Endothelial cell of umbilical vein (primary cell): ENCODE measurements around the gene DHX34. TPM values are rescaled to one million over a fixed set of nuclear protein-coding genes. Genes with fewer than 3 reads are reported as not detected.

Experiments used
- BruUV-seq: library from RNA; stranded (reverse); fragments of 400-500 nt; replicated peaks from 2 replicates; lab custom pipeline; 2021; lab: Mats Ljungman, UMichigan
- CTCF ChIA-PET: fragments of 300-600, 350-600 bp; sonication (Branson Sonifier 250); formaldehyde crosslinking; loops from one replicate; lab custom pipeline; 2021; ENCODE audit warnings: antibody characterized with exemption, inconsistent platforms; lab: Charles Lee
- POLR2A ChIA-PET: fragments of 300-600, 350-600 bp; sonication (Branson Sonifier 250); formaldehyde crosslinking; loops from one replicate; lab custom pipeline; 2021; ENCODE audit warnings: antibody characterized with exemption, inconsistent platforms; lab: Charles Lee
- DNase-seq: peaks from one replicate; pipeline ENCODE4 v3.0.0-alpha.2; 2011; ENCODE audit warnings: low read depth, low spot score
- FAIRE-seq: peaks from 2 replicates; lab custom pipeline; 2011; peaks lifted over from hg19 to GRCh38; lab: Jason Lieb, UNC
- H2AFZ ChIP-seq: 2 replicates; pipeline ENCODE4 v1.6.0; 2012; ENCODE audit warnings: low read depth, low read length, control low read depth, inconsistent platforms
- H3K27ac ChIP-seq: 2 replicates; pipeline ENCODE4 v1.5.1; 2011; ENCODE audit warnings: low read depth, mild to moderate bottlenecking, control low read depth, low read length, moderate library complexity; ENCODE audit not compliant: insufficient read depth
- H3K27me3 ChIP-seq, 2 experiments: 2 replicates each; pipeline versions ENCODE4 v1.6.0 to v1.6.1; 2011; ENCODE audit warnings: low read length in 2 of 2, mixed read lengths in 1 of 2; ENCODE audit not compliant: control insufficient read depth in 2 of 2, insufficient read depth in 2 of 2
- H3K36me3 ChIP-seq, 2 experiments: 2 replicates in 1 of 2; 3 replicates in 1 of 2; pipeline ENCODE4 v1.5.1; 2011; ENCODE audit warnings: low read length in 2 of 2, mild to moderate bottlenecking in 1 of 2, moderate library complexity in 1 of 2; ENCODE audit not compliant: control insufficient read depth in 2 of 2, insufficient read depth in 2 of 2; ENCODE audit errors: extremely low read depth in 1 of 2
- H3K4me1 ChIP-seq: 3 replicates; pipeline ENCODE4 v1.5.1; 2011; ENCODE audit warnings: mild to moderate bottlenecking, low read length; ENCODE audit not compliant: control insufficient read depth, insufficient read depth; ENCODE audit errors: extremely low read depth
- H3K4me2 ChIP-seq: 2 replicates; pipeline ENCODE4 v1.6.1; 2011; ENCODE audit warnings: low read length, control low read depth, mixed read lengths; ENCODE audit not compliant: insufficient read depth
- H3K4me3 ChIP-seq, 3 experiments: fragments of 200-600 bp in 1 of 3; sonication (generic), shearing (Covaris generic) in 1 of 3; replicated peaks in 1 of 3; 2 replicates each; pipeline ENCODE4 v1.5.1; 2011 to 2016; ENCODE audit warnings: control low read depth in 3 of 3, low read length in 3 of 3, mild to moderate bottlenecking in 2 of 3, inconsistent platforms in 1 of 3, low read depth in 1 of 3, moderate library complexity in 1 of 3; ENCODE audit not compliant: insufficient read depth in 1 of 3
- H3K79me2 ChIP-seq: 2 replicates; pipeline ENCODE4 v1.6.0; 2012; ENCODE audit warnings: low read length, inconsistent platforms; ENCODE audit not compliant: control insufficient read depth, insufficient read depth
- H3K9ac ChIP-seq: replicated peaks from 2 replicates; pipeline ENCODE3; 2011; ENCODE audit warnings: low read length, control low read depth; ENCODE audit not compliant: insufficient read depth; ENCODE audit errors: extremely low read depth
- H3K9me1 ChIP-seq: replicated peaks from 3 replicates; pipeline ENCODE4 v1.6.0; 2011; ENCODE audit warnings: mild to moderate bottlenecking, low read length; ENCODE audit not compliant: control insufficient read depth, insufficient read depth; ENCODE audit errors: extremely low read depth
- H3K9me3 ChIP-seq: replicated peaks from 2 replicates; pipeline ENCODE4 v1.5.1; 2012; ENCODE audit warnings: low read length, inconsistent platforms; ENCODE audit not compliant: control insufficient read depth, insufficient read depth
- H4K20me1 ChIP-seq: replicated peaks from 2 replicates; pipeline ENCODE3; 2011; ENCODE audit warnings: mild to moderate bottlenecking, low read length; ENCODE audit not compliant: control insufficient read depth, insufficient read depth; ENCODE audit errors: extremely low read depth
- EZH2 ChIP-seq: IDR thresholded peaks from 2 replicates; pipeline ENCODE4 v1.6.1; 2012; ENCODE audit warnings: borderline replicate concordance, low read depth, mild to moderate bottlenecking, moderate library complexity, low read length, inconsistent platforms; ENCODE audit not compliant: severe bottlenecking
- FOS ChIP-seq: IDR thresholded peaks from 2 replicates; pipeline ENCODE4 v1.6.1; 2011; ENCODE audit warnings: mild to moderate bottlenecking, low read length, moderate library complexity, borderline replicate concordance; ENCODE audit not compliant: insufficient read depth
- GATA2 ChIP-seq: IDR thresholded peaks from 2 replicates; pipeline ENCODE4 v1.7.0; 2011; ENCODE audit warnings: low read depth, mild to moderate bottlenecking, moderate library complexity, mixed read lengths, low read length; ENCODE audit not compliant: insufficient read length, insufficient read depth
- JUN ChIP-seq: IDR thresholded peaks from 2 replicates; pipeline ENCODE4 v1.6.1; 2011; ENCODE audit warnings: borderline replicate concordance, low read depth; ENCODE audit not compliant: insufficient read length, insufficient read depth
- MYC ChIP-seq: IDR thresholded peaks from one replicate; pipeline ENCODE4 v1.6.1; 2011; ENCODE audit warnings: mild to moderate bottlenecking, low read depth, low read length
- POLR2A ChIP-seq: IDR thresholded peaks from 2 replicates; pipeline ENCODE4 v1.6.1; 2012; ENCODE audit warnings: low read depth, mild to moderate bottlenecking, control low read depth, low read length
- POLR2AphosphoS5 ChIP-seq: IDR thresholded peaks from 2 replicates; pipeline ENCODE4 v1.6.1; 2012; ENCODE audit warnings: low read depth, mild to moderate bottlenecking, control low read depth, low read length, moderate library complexity; ENCODE audit not compliant: insufficient read depth
- dilution Hi-C: fragments of 300-500 bp; cut with MboI; formaldehyde crosslinking; loops from one replicate; pipeline ENCODE4 v1.15.0; 2019; ENCODE audit warnings: low sequenced_read_pairs; ENCODE audit not compliant: extremely low pct_ligation_motif_present
- intact Hi-C: fragments of 100-400 bp; cut with micrococcal nuclease; formaldehyde crosslinking; loops from one replicate; pipeline ENCODE4 v1.10.0; 2022
- polyA plus RNA-seq, 4 experiments: library from polyadenylated mRNA; depleted of rRNA in 3 of 4; stranded (reverse) in 3 of 4; unstranded in 1 of 4; fragments of >200 nt; gene quantifications; 2 replicates each; pipeline versions ENCODE4 v1.2.1 to v1.2.3, GENCODE V29; 2011 to 2012; ENCODE audit warnings: missing spikeins in 1 of 4
- total RNA-seq: library from RNA; stranded (reverse); gene quantifications from 2 replicates; pipeline ENCODE4 v1.2.3, GENCODE V29; 2021
- TF ChIP-seq, protein P1 (sequence below), 2 donors: IDR thresholded peaks; 1 replicate in 1 of 2; 2 replicates in 1 of 2; pipeline ENCODE4 v1.5.1; 2011; ENCODE audit warnings: low read length in 2 of 2, mild to moderate bottlenecking in 2 of 2, moderate library complexity in 2 of 2, control low read depth in 1 of 2, inconsistent platforms in 1 of 2, low read depth in 1 of 2; ENCODE audit not compliant: insufficient read depth in 1 of 2; ENCODE audit errors: extremely low read depth in 1 of 2
- TF ChIP-seq, protein P2 (sequence below): IDR thresholded peaks from 2 replicates; pipeline ENCODE4 v1.6.1; 2011; ENCODE audit not compliant: insufficient read depth, insufficient read length

The DHX34 gene
- total and polyA plus RNA-seq, 2 donors (not counting 3 experiments of a cell fraction or from before 2014, with no cell fraction given) = 12.8 to 20.7 TPM

DNA sequence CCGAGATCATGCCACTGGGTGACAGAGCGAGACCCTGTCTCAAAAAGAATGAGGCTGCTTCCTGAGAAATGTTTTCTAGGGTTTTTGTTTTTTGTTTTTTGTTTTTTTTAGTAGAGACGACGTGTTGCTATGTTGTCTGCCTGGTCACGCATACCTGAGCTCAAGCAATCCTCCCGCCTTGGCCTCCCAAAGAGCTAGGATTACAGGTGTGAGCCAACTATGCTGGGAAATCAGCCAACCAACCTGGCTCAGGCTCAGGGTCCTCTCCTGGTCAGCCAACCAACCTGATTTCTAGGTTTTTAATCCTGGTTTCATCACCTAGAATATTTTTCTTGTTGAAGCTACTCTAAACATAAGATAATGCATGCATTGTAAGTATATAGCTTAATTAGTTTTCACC, 7.8 kb downstream of the DHX34 start:
- Histone ChIP-seq H3K9me1 (no peaks in the 10 kb centered on the region), H3K27ac (no peak overlapping the region), H3K79me2 (peaks cover 17% of the 10 kb centered on the region), H3K4me1 (no peaks in the 10 kb centered on the region), H3K4me3 (no peak overlapping the region), H3K9me3 (no peaks in the 10 kb centered on the region), H2AFZ (no peak overlapping the region), H3K9ac (no peak overlapping the region), H3K36me3 (peaks cover 17 to 42% of the 10 kb centered on the region in 2 experiments), H3K4me2 (no peak overlapping the region), H3K27me3 (no peaks in the 10 kb centered on the region), H4K20me1 (no peaks in the 10 kb centered on the region)
- no TSS peak for BruUV-seq
- ChIA-PET CTCF (interaction anchor here (1.7 kb wide), 1 partner anchor 8 kb away, joined by 10 read pairs; the partner anchor contains the start of gene DHX34), POLR2A (no interaction called here)
- FAIRE-seq (no peak), DNase-seq (no peak)
- intact Hi-C loops (no loop called here), dilution Hi-C loops (no loop called here)
- TF ChIP-seq, protein P1, sequence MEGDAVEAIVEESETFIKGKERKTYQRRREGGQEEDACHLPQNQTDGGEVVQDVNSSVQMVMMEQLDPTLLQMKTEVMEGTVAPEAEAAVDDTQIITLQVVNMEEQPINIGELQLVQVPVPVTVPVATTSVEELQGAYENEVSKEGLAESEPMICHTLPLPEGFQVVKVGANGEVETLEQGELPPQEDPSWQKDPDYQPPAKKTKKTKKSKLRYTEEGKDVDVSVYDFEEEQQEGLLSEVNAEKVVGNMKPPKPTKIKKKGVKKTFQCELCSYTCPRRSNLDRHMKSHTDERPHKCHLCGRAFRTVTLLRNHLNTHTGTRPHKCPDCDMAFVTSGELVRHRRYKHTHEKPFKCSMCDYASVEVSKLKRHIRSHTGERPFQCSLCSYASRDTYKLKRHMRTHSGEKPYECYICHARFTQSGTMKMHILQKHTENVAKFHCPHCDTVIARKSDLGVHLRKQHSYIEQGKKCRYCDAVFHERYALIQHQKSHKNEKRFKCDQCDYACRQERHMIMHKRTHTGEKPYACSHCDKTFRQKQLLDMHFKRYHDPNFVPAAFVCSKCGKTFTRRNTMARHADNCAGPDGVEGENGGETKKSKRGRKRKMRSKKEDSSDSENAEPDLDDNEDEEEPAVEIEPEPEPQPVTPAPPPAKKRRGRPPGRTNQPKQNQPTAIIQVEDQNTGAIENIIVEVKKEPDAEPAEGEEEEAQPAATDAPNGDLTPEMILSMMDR (IDR thresholded peaks at IDR 0.05; ENCODE audit: extremely low read depth in 1 of 2, insufficient read depth in 1 of 2, low read depth in 1 of 2, low read length in 2 of 2) = no peak
- TF ChIP-seq EZH2 = no peak
- no peak for TF ChIP-seq POLR2AphosphoS5
- no peak for TF ChIP-seq POLR2A
- TF ChIP-seq MYC = no peak
- TF ChIP-seq FOS = no peak
- no peak for TF ChIP-seq GATA2
- TF ChIP-seq, protein P2, sequence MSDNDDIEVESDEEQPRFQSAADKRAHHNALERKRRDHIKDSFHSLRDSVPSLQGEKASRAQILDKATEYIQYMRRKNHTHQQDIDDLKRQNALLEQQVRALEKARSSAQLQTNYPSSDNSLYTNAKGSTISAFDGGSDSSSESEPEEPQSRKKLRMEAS = no peak
- TF ChIP-seq JUN = no peak
